Right atrium auricular region (tissue), 2 donors: ENCODE measurements around the gene SESN2. TPM values are rescaled to one million over a fixed set of nuclear protein-coding genes. Genes with fewer than 3 reads are reported as not detected.

Source experiments
- DNase-seq: peaks from one replicate; pipeline ENCODE4 v3.0.0-alpha.2; 2019; ENCODE audit warnings: low spot score
- H3K27ac ChIP-seq, 2 donors: fragments of 200-600 bp; sonication (generic); 1 replicate in 1 of 2; 2 replicates in 1 of 2; pipeline ENCODE4 v1.5.1; 2016 to 2019
- H3K27me3 ChIP-seq, 2 donors: fragments of 200-600 bp; sonication (generic); one replicate each; pipeline versions ENCODE4 v1.5.1 to v1.6.0; 2017 to 2019
- H3K36me3 ChIP-seq: fragments of 200-600 bp; sonication (generic); one replicate; pipeline ENCODE4 v1.5.1; 2016
- H3K4me1 ChIP-seq, 2 donors: fragments of 200-600 bp; sonication (generic); one replicate each; pipeline versions ENCODE4 v1.5.1 to v1.6.0; 2017 to 2019
- H3K4me3 ChIP-seq, 2 donors: fragments of 200-600 bp; sonication (generic); 1 replicate in 1 of 2; 2 replicates in 1 of 2; pipeline ENCODE4 v1.5.1; 2017 to 2019; ENCODE audit warnings: mild to moderate bottlenecking in 1 of 2, moderate library complexity in 1 of 2
- H3K9me3 ChIP-seq, 2 donors: fragments of 200-600 bp; sonication (generic); one replicate each; pipeline ENCODE4 v1.5.1; 2019
- CTCF ChIP-seq, 2 donors: fragments of 200-600 bp; sonication (generic); IDR thresholded peaks; one replicate each; pipeline ENCODE4 v1.5.1; 2019; ENCODE audit warnings: antibody characterized with exemption in 2 of 2
- total RNA-seq, 2 donors: library from RNA; depleted of rRNA; stranded (reverse); fragments of >200 nt; gene quantifications; one replicate each; pipeline ENCODE4 v1.1.0, GENCODE V29; 2016

Gene SESN2
- 1 to 10 TPM; 4.1 to 8.9 TPM for total RNA-seq

- Histone ChIP-seq H3K27me3 (no peaks in the 10 kb centered on the region), H3K9me3 (no peaks in the 10 kb centered on the region), H3K36me3 (no peaks in the 10 kb centered on the region), H3K4me1 (peaks cover 0 to 28% of the 10 kb centered on the region in 2 donors), H3K27ac (peak within 1 kb of the TSS; percentile 90 to 93), H3K4me3 (peak within 1 kb of the TSS; percentile 89 to 93)
- no peak for TF ChIP-seq CTCF (IDR thresholded peaks at IDR 0.05)
- DNase-seq = peak; percentile 100
Observed at GRCh38 chr1:28259252-28259933, at the start of gene SESN2. Gene SESN2 (plus strand): TSS chr1:28259518. CDS start chr1:28259848, 330 bp downstream.

- no peak overlapping the region for H3K4me3 ChIP-seq
- H3K36me3 ChIP-seq = peaks cover 59% of the 10 kb centered on the region
- no peak for TF ChIP-seq CTCF (IDR thresholded peaks at IDR 0.05)
- no peaks in the 10 kb centered on the region for H3K9me3 ChIP-seq
- no peaks in the 10 kb centered on the region for H3K4me1 ChIP-seq
- H3K27ac ChIP-seq = no peak overlapping the region
- no peaks in the 10 kb centered on the region for H3K27me3 ChIP-seq
- no peak for DNase-seq
Observed at GRCh38 chr1:28209700-28210099, 49.6 kb upstream of the SESN2 start.

GRCh38 chr1:28213315-28213714 lies 46.0 kb upstream of the SESN2 start:
- no peaks in the 10 kb centered on the region for H3K9me3 ChIP-seq
- no peaks in the 10 kb centered on the region for H3K4me1 ChIP-seq
- no peak for DNase-seq
- no peak overlapping the region for H3K27ac ChIP-seq
- no peaks in the 10 kb centered on the region for H3K27me3 ChIP-seq
- no peak for TF ChIP-seq CTCF (IDR thresholded peaks at IDR 0.05)
- H3K4me3 ChIP-seq = no peak overlapping the region
- peaks cover 30% of the 10 kb centered on the region for H3K36me3 ChIP-seq

- Histone ChIP-seq H3K4me1 (peaks cover 0 to 20% of the 10 kb centered on the region in 2 donors), H3K4me3 (no peak overlapping the region), H3K36me3 (peaks cover 59% of the 10 kb centered on the region), H3K27ac (no peak overlapping the region), H3K9me3 (no peaks in the 10 kb centered on the region), H3K27me3 (no peaks in the 10 kb centered on the region)
- no peak for DNase-seq
- TF ChIP-seq CTCF (IDR thresholded peaks at IDR 0.05) = no peak
Observed at GRCh38 chr1:28229089-28229488, 30.2 kb upstream of the SESN2 start.

GRCh38 chr1:28229996-28230395 lies 29.3 kb upstream of the SESN2 start:
- peaks cover 50% of the 10 kb centered on the region for H3K36me3 ChIP-seq
- no peaks in the 10 kb centered on the region for H3K9me3 ChIP-seq
- H3K4me1 ChIP-seq = peaks cover 0 to 23% of the 10 kb centered on the region in 2 donors
- H3K27me3 ChIP-seq = no peaks in the 10 kb centered on the region
- no peak overlapping the region for H3K4me3 ChIP-seq
- TF ChIP-seq CTCF (IDR thresholded peaks at IDR 0.05) = no peak
- no peak for DNase-seq
- H3K27ac ChIP-seq = no peak overlapping the region
